ENCODE measurements around the gene KPNA1.
A peak's percentile ranks its signal among the peaks of the same experiment; 100 is the strongest.

Gene KPNA1

DNA sequence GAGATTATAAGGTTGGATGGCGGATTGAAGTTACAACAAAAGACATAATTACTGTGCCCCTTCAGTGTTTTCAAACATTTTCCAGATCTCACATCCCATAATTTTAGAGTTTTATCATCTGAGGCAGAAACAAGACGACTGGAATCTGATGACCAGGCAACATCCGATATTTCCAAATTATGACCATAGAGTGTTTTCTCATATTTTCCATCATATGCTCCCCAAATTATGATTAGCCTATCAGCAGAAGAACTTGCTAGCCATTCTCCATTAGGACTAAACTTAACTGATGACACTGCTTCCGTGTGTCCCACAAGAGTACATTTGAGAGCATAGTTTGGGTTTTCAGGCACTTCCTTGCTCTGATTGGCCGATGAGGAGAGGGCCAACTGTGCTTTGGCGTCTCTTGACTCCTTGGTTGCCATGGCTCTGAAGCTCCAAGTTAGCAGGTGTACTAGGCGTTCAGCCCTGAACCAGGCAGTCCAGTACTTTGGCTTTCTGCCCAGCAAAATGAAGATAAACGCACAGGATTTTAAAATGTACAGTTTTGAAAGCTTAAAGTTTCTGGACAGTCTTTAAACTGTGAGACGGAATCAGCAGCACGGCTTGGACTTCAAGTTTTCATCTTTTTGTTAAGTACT is 99.5 kb downstream of the KPNA1 start:
- peak; percentile 50 for DNase-seq (ENCODE audit: low spot score)

DNA sequence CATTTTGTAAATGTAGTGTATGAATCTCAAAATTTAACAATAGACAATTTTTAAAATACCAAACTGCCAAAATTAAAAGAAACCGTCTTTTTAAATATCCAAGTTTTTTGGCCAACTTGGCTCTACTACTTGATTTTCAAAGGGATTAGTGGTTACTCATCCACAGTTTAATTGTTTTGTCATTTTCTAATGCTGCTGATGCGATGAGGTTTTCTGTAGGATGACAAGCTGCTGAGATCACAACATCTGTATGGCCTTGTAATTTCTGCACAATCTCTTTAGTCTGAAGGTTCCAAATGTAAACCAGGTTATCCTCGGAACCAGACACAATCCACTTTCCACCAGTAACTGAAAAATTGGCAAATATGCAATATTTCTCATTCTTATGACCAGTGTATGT is 100.3 kb downstream of the KPNA1 start:
- no peak for DNase-seq (ENCODE audit: low spot score)

DNA sequence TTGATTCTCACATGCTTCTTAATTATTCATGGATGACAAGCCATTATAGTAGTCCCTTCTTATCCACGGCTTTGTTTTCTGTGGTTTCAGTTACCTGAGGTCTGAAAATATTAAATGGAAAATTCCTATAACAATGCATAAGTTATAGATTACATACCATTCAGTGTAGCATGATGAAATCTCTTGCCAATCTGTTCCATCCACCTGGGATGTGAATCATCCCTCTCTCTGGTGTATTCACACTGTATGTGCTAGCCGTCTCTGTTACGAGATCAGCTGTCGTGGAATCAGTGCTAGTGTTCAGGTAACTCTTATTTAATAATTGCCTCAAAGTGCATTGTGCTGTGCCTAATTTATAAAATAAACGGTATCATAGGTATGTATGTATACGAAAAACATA is 104.1 kb downstream of the KPNA1 start:
- DNase-seq (ENCODE audit: low spot score), result no peak

DNA sequence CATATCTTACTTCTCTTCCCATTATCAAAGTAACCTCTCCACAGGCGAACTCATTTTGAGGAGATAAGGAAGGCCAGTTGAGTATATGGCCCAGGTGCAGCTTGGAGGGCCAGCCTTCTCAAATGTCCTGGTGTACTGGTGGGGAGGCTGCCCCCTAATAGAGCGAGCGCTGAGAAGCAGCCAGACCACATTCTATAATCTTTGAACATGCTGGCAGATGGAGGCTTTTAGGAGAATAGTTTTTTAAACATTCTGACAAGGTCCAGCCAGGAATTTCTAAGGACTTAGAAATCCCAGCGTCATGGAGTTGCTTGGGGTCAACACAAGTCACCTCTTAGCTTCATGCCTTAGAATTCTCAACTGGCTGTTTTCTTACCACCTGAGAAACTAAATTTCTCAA is 104.6 kb downstream of the KPNA1 start:
- no peak for DNase-seq (ENCODE audit: low spot score)

DNA sequence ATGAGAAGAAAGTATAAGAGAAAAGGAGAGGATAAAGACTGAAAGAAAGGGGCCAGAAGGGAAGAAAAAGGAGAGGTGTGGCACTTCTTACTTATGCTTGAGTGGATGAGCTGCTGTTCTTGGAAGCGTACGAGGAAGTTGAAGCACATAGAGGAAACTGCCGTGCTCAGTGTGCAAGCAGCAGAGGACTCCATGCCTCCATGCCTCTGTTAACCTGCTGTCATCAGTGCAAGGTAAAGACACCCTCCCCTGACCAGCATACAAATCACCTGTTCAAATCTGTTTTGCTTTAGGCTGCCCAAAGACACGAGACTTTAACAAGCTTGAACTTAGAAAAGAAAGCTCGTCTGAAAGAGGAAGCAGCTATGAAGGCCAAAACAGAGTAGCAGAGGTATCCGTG is 105.3 kb downstream of the KPNA1 start:
- DNase-seq (ENCODE audit: low spot score), result no peak

DNA sequence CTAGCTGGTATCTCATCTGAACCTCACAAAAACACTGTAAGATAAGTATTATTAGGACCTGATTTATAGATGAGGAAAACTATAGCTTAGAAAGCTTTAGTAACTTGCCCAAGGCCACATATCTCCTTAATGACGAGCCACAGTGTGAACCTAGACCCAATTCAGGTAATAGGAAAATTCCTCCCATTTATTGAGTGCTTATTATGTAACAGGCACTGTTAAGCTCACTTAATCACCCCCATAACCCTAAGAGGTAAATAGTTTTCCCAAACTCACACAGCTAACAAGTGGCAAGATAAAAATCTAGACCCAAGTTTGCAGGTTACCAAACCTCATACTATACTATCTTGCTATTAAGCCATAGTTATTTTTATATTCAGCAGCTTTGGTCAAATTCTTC is 106.8 kb downstream of the KPNA1 start:
- DNase-seq (ENCODE audit: low spot score), result no peak

DNA sequence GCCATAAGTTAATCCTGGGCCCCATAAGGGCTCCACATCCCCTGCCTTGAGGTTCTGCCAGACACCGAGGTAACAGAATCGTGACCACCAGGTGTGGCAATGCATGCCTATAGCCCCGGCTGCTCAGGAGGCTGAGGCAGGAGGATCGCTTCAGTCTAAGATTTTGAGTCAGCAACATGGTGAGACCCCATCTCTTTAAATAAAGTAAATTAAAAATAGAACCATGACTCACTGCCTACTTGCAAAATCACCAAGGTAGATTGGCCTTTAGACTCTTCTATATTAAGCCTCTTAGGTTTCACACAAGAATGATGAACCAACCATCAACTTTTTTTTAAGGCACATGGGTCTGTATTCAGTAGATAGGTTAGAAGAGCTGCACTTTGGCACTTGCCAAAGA is 108.5 kb downstream of the KPNA1 start:
- DNase-seq (ENCODE audit: low spot score), result no peak

DNA sequence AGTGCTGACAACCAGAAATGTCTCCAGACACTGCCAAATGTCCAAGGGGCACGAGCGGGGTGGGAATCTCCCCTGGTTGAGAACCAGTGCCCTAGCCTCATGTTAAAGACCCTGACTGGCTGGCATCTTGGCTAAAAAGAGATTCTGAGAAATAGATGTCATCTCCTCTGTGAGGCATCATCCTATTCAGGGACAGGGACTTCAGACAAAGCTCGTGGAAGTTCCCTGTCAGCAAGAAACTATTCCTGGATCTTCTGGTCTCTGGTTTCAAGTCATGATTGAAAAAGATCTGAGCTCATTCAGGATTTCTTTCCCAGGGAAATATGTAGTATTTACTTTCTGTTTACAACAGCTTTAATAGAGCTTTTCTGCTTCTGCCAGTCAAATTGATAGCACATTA is 109.7 kb downstream of the KPNA1 start:
- no peak for DNase-seq (ENCODE audit: low spot score)

DNA sequence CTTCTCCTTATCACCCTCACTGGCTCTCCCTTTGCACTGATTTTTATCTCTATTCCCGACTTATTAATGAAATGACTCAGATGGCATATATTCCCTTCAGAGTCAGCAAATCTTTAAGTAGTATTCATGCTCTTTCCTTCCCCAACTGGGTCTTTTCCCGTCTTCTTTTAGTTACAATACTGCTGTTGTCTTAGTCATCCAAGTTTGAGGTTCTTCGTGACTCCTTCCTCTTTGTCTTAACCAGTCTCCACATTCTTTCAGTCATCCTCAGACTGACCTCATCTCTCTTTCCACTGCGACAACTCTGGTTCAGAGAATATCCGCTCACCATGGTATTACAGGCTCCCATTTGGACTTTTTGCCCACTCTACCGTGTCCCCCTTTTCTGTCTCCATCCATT is 111.2 kb downstream of the KPNA1 start:
- DNase-seq (ENCODE audit: low spot score), result no peak

DNA sequence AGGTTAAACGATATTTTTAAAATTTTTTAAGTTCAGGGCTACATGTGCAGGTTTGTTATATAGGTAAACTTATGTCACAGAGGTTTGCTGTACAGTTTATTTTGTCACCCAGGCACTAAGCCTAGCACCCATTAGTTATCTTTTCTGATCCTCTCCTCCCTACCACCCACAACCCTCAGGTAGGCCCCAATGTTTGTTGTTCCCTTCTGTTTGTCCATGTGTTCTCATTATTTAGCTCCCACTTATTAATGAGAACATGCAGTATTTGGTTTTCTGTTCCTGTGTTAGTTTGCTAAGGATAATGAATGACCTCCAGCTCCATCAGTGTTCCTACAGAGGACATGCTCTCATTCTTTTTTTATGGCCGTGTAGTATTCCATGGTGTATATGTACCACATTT is 115.8 kb downstream of the KPNA1 start:
- DNase-seq (ENCODE audit: low spot score), result no peak

DNA sequence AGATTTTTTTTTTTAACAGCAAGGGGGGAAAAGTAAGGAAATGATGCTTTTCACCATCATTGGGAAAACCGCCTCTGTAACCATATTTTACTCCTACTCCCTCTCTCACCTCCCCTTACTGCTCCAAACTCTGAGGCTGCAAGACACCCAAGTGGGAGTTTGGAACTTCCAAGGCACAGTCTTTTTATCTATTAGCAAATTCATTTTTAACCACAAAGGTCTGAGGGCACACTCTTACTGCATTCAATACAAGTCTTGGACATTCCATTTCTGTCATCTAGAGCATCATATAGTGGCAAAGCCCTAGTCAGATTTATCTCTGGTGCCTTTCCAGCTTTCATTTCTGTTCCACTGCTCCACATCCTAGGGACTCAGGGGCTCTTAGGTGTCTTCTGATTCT is 117.5 kb downstream of the KPNA1 start:
- no peak for DNase-seq (ENCODE audit: low spot score)

DNA sequence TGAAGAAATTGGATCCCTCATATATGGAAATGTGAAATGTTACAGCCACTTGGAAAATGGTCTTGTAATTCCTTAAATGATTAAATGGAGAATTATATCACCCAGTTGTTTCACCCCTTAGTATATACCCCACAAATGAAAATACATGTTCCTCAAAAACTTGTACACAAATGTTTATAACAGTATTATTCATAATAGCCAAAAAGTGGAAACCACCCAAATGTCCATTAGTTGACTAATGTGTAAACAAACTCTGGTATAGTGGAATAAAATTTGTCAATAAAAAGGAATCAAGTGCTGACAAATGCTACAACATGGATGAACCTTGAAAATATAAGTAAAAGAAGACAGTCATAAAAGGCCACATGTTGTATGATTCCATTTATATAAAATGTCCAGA is 118.2 kb downstream of the KPNA1 start:
- no peak for DNase-seq (ENCODE audit: low spot score)

DNA sequence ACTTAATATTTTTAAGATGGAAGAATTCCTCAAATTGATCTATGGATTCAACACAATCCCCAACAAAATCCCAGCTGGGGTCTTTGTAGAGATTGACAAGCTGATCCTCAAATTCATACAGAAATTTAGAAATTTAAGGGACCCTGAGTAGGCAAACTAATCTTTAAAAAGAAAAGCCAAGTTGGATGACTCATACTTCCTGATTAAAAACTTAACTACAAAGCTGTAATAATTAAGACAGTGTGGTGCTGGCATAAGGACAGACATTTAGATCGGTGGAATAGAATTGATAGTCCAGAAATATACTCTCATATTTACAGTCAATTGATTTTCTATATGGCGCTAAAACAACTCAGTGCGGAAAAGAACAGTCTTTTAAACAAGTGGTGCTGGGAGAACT is 119.2 kb downstream of the KPNA1 start:
- DNase-seq (ENCODE audit: low spot score), result no peak

DNA sequence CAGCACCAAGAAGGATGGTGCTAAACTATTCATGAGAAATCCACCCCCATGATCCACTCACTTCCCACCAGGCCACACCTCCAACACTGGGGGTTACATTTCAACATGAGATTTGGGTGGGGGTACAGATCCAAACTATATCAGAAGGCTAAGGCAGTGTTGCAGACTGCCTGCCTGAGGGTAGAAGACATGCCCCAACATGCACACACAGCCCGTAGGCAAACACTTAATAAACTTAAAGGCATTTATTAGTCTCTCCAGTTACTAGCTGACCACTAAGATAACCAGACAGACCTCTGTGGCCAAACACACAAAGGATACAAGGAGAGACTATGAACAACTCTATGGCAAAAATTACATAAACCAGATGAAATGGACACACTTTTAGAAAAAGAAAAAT is 120.6 kb downstream of the KPNA1 start:
- DNase-seq (ENCODE audit: low spot score), result no peak

DNA sequence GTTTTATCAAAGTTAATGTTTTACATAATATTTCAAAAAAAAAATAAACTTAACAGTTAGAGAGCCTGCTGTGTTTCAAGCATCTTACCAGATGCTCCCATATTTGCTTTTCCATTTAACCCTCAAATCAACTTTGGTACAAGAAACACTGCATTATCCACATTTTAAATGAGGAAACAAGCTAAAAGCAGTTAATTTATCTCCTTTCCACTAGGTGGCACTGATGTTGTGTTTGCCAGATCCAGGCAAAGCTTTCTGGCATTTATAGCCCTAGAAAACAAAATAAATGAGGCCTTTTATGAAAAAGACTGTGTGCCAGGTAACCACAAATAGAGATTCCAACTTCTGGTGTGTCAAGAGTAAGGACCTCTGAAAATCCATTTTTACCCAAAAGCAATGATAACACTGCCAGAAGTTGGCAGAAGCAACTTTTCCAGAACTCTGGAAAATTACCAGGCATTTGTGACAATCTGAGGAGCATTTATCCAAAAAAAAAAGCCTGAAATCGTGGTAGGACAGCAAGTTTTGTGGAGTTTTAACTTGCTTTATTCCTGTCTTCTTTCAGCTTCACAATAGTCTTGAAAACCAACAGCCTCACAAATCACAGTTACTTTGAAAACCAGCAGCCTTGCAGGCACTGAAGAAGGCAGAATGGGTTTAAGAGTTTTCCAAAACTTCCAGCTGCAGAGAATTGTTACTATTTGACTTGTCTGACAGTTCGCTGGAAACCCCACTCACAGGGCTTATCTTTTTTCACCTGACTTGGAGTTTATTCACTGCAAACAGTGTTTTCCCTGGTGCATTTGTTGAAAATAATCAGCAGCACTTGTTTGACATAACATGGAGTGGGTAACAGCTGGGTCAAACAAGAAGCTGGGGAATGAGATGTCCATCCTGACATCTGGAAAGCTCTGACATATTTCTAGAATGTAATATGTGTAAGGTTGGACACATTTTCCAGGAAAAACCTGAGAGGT is 121.6 kb downstream of the KPNA1 start:
- DNase-seq (ENCODE audit: low spot score), result no peak

DNA sequence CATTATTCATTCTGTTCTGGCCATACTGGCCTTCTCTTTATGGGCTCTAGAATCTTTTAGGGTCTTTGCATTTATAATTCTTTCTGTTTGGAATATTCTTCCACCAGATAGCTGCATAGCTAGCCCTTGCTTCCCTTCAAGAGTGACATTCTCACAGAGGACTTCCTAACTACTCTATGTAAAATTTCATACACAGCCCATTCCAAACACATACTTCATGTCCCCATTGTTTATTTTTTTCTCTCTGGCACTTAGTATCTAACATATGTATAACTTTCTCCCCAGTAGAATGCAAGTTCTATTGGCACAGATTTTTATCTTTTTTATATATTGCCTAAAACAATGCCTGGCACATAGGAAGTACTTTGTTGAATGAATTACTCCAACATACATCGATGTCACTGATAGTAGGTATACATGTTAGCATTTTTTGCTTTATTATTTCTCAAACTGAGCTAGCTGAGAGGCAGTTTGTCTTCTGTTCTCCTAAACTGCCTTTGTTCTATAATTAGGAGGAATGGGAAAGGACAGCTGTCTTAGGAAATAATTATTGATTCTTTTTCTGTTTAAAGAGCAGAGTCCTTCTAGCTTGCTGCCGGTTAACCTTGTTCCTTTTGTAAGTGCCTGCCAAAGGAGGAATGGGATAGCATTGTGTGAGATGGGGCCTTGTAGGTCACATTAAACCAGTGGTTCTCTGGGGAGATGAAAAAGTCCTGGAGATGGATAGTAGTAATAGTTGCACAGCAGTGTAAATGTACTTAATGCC is 122.9 kb downstream of the KPNA1 start:
- no peak for DNase-seq (ENCODE audit: low spot score)

DNA sequence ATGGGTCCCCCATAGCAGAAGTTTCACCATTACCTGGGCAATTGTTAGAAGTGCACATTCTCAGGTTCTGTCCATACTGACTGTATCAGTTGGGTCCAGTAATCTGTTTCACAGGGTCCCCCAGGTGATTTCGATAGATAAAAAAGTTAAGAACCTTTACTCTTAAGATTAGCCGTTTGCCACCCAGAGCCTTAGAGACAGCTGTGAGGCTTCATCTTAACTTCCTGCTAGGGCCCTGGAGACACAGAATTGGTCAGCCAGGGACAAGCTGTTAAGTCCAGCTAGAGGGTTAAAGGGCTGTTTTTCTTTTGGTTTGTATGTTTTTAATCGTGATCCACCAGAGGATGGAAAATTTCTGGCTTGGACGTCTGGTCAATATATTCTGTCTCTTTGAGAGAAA is 124.1 kb downstream of the KPNA1 start:
- no peak for DNase-seq (ENCODE audit: low spot score)

DNA sequence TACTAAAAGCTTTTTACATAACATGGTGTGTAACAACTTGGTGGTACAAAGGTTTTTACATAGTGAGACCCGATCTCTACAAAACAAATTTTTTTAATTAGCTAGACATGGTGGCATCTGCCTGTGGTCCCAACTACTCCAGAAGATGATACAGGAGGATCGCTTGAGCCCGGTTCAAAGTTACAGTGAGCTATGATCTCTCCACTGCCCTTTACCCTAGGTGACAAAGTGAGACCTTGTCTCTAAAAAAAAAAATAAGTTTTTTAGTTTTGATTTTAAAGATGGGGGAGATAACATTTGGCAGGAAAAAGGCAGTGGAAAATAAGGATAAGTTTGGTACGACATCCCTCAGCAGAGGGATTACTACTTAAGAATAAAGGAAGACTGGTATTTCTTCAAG is 124.8 kb downstream of the KPNA1 start:
- no peak for DNase-seq (ENCODE audit: low spot score)

DNA sequence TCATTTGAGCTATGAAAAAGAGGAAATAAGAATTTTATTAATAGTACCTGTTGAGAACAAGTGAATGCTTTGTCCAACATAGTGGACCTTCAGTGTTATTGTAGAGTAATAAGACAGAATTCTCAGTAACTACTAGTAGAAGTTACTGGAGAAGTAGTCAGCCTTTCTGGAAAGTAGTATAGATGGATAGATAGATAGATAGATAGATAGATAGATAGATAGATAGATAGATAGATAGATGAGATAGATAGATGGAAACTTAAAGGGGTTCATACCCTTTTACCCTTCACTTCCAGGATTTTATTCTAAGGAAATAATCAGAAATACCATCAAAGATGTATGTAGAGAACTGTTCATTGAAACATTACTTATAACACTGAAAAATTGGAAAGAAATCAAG is 125.5 kb downstream of the KPNA1 start:
- DNase-seq (ENCODE audit: low spot score), result no peak

DNA sequence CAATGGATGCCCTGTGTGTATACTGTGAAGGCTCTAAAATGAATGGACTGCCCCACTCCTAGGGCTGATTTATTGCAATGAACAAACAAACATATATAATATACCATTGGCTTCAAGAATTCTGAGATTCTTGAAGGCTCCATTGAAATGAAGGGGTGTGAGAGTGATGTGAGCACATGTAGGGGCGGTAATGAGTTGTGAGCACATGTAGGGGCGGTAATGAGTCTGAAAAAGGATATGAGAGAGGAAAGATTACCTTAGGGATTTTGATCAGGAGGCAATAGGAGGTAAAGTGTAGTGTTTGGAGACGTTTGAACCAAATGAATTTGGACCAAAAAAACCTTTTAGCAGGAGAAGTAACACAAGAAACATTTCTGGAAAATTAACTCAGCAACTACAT is 127.0 kb downstream of the KPNA1 start:
- DNase-seq (ENCODE audit: low spot score), result no peak

DNA sequence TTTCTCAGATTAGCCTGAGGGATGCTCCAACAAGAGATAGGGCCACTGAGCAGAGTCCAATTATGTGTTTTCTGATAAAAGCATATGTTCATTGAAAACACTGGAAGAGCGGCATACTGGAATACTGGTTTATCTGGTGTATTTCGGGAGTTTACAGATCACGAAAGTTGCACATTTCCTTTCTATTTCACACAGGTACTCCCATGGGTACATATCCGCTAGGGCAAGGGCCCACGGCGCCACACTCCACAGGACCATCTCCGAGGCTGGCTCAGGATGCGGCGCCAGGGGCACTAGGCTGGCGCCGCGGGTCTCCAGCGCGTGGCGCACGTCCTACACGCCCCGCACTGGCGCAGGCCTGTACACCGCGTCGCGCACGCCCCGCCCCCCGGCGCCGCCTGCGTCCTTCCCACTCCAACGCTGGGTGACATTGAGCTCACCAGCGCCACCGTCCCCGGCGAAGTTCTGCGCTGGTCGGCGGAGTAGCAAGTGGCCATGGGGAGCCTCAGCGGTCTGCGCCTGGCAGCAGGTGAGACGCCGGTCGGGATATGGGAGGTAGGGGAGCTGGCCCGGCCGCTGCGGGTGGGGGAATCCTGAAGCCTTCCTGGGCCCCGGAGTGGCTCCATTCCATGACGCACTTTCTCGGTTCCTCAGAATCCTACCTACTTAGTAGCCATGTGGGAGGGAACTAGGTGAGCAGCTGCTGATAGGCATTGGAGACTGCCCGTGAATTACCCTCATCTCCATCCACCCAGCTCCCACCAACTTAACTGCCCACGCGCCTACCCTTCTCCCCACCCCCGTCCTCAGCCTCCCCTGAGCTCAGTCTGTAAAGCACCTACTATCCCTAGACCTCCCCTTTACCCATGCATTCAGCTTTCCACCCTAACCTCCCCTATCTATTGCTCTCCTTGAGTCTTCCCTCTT is 130.7 kb downstream of the KPNA1 start, which contains the start of gene FAM162A:
FAM162A (plus strand) TSS at position 412 of the 927 bp plus-strand sequence; CDS start at position 496, 84 bp downstream.
- DNase-seq (ENCODE audit: low spot score), result peak; percentile 96

Measured in ecto neural progenitor cell (in vitro differentiated cells).